Caco-2 (cell line): ENCODE results near the gene LAPTM5. TPM values are rescaled to one million over a fixed set of nuclear protein-coding genes. Genes with fewer than 3 reads are reported as not detected.

Experiments used
- BruUV-seq: library from RNA; stranded (reverse); fragments of 400-500 nt; replicated peaks from 2 replicates; lab custom pipeline; 2021; lab: Mats Ljungman, UMichigan
- CTCF ChIA-PET: fragments of 300-600 bp; sonication (Branson Sonifier 250); formaldehyde crosslinking; loops from one replicate; lab custom pipeline; 2022; ENCODE audit warnings: antibody characterized with exemption; lab: Charles Lee
- POLR2A ChIA-PET: fragments of 300-600 bp; sonication (Branson Sonifier 250); formaldehyde crosslinking; loops from one replicate; lab custom pipeline; 2022; ENCODE audit warnings: antibody characterized with exemption; lab: Charles Lee
- DNase-seq, 2 experiments: peaks; one replicate each; pipeline versions ENCODE4 v3.0.0 to v3.0.0-alpha.2; 2020 to 2022
- H3K27me3 ChIP-seq: replicated peaks from 2 replicates; pipeline ENCODE4 v1.6.0; 2011; ENCODE audit warnings: low read length; ENCODE audit not compliant: control insufficient read depth, insufficient read depth
- H3K36me3 ChIP-seq: 2 replicates; pipeline ENCODE4 v1.5.1; 2011; ENCODE audit warnings: low read length; ENCODE audit not compliant: control insufficient read depth, insufficient read depth
- H3K4me1 ChIP-seq: fragments of 250-450 bp; sonication (Bioruptor Pico); 2 replicates; pipeline ENCODE4 v1.5.1; 2020; ENCODE audit warnings: mild to moderate bottlenecking
- H3K4me3 ChIP-seq: 2 replicates; pipeline ENCODE4 v1.5.1; 2011; ENCODE audit warnings: low read depth, mild to moderate bottlenecking, control low read depth, low read length
- H3K9me3 ChIP-seq: fragments of 250-450 bp; sonication (Bioruptor Pico); 2 replicates; pipeline ENCODE4 v1.5.1; 2020; ENCODE audit warnings: mild to moderate bottlenecking, moderate library complexity
- H3K27ac Mint-ChIP-seq: one replicate; pipeline ENCODE4 v1.8.0; 2022; ENCODE audit warnings: mixed read lengths; ENCODE audit not compliant: unreplicated experiment
- H3K27me3 Mint-ChIP-seq: one replicate; pipeline ENCODE4 v1.8.0; 2022; ENCODE audit warnings: mixed read lengths; ENCODE audit not compliant: insufficient read depth, unreplicated experiment
- H3K36me3 Mint-ChIP-seq: one replicate; pipeline ENCODE4 v1.8.0; 2022; ENCODE audit warnings: mild to moderate bottlenecking, mixed read lengths; ENCODE audit not compliant: insufficient read depth, unreplicated experiment
- H3K4me1 Mint-ChIP-seq: one replicate; pipeline ENCODE4 v1.8.0; 2022; ENCODE audit warnings: low read depth, mixed read lengths; ENCODE audit not compliant: unreplicated experiment
- H3K4me3 Mint-ChIP-seq: one replicate; pipeline ENCODE4 v1.8.0; 2022; ENCODE audit warnings: mild to moderate bottlenecking, moderate library complexity, mixed read lengths; ENCODE audit not compliant: unreplicated experiment
- H3K9me3 Mint-ChIP-seq: one replicate; pipeline ENCODE4 v1.8.0; 2022; ENCODE audit warnings: mixed read lengths; ENCODE audit not compliant: unreplicated experiment
- intact Hi-C: fragments of 100-400 bp; cut with micrococcal nuclease; formaldehyde crosslinking; loops from one replicate; pipeline ENCODE4 v1.10.0; 2022; ENCODE audit not compliant: unreplicated experiment
- total RNA-seq: library from RNA; stranded (reverse); gene quantifications from 2 replicates; pipeline ENCODE4 v1.2.3, GENCODE V29; 2022
- TF ChIP-seq, protein P1 (sequence below), 2 experiments: fragments of 200-600 bp in 1 of 2; IDR thresholded peaks; 1 replicate in 1 of 2; 2 replicates in 1 of 2; pipeline versions ENCODE4 v1.5.1 to v1.8.0; 2011 to 2022; ENCODE audit warnings: antibody characterized with exemption in 1 of 2, control low read depth in 1 of 2, inconsistent platforms in 1 of 2, low read depth in 1 of 2, low read length in 1 of 2, mild to moderate bottlenecking in 1 of 2, moderate library complexity in 1 of 2; ENCODE audit not compliant: insufficient read depth in 1 of 2, severe bottlenecking in 1 of 2, unreplicated experiment in 1 of 2

The LAPTM5 gene
- total RNA-seq, 1 experiment from 2014 or later: not detected

- intact Hi-C loops: loop anchor here (10.0 kb wide), 1 partner anchor 348 kb away; no protein-coding TSS in a partner anchor
- no peaks in the 10 kb centered on the region for H3K4me1 Mint-ChIP-seq
- Histone ChIP-seq H3K27me3 (no peaks in the 10 kb centered on the region), H3K4me1 (no peaks in the 10 kb centered on the region), H3K36me3 (no peaks in the 10 kb centered on the region), H3K4me3 (no peak overlapping the region), H3K9me3 (no peaks in the 10 kb centered on the region)
- H3K27ac Mint-ChIP-seq: no peak overlapping the region
- ChIA-PET POLR2A (no interaction called here), CTCF (no interaction called here)
- no peak overlapping the region for H3K4me3 Mint-ChIP-seq
- TF ChIP-seq, protein P1, sequence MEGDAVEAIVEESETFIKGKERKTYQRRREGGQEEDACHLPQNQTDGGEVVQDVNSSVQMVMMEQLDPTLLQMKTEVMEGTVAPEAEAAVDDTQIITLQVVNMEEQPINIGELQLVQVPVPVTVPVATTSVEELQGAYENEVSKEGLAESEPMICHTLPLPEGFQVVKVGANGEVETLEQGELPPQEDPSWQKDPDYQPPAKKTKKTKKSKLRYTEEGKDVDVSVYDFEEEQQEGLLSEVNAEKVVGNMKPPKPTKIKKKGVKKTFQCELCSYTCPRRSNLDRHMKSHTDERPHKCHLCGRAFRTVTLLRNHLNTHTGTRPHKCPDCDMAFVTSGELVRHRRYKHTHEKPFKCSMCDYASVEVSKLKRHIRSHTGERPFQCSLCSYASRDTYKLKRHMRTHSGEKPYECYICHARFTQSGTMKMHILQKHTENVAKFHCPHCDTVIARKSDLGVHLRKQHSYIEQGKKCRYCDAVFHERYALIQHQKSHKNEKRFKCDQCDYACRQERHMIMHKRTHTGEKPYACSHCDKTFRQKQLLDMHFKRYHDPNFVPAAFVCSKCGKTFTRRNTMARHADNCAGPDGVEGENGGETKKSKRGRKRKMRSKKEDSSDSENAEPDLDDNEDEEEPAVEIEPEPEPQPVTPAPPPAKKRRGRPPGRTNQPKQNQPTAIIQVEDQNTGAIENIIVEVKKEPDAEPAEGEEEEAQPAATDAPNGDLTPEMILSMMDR (IDR thresholded peaks at IDR 0.05; ENCODE audit: insufficient read depth in 1 of 2, low read depth in 1 of 2, low read length in 1 of 2, severe bottlenecking in 1 of 2, unreplicated experiment in 1 of 2): no peak
- BruUV-seq: no TSS peak
- no peaks in the 10 kb centered on the region for H3K36me3 Mint-ChIP-seq
- no peak for DNase-seq
- H3K27me3 Mint-ChIP-seq: peaks cover 3% of the 10 kb centered on the region
- H3K9me3 Mint-ChIP-seq: no peaks in the 10 kb centered on the region
Measured at GRCh38 chr1:30702823-30703222, 54.8 kb downstream of the LAPTM5 start.

DNA sequence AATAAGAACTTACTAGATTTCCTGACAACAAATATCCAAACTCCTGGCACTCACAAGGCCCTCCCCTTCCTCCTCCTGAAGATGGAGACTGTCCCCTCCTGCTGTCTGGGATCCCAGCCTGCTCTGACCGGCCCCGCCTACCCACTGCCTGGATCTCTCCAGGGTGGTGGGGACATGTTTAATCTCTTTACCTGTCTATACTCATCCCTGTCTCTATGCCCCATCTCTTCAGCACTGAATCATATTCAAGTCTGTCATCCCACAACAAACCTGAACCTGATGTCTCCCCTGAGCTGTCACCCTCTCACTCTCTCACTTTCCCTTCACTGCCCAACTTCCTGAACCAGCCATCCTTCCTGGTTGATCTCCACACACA is 56.3 kb downstream of the LAPTM5 start:
- no peaks in the 10 kb centered on the region for H3K4me1 Mint-ChIP-seq
- BruUV-seq: no TSS peak

DNA sequence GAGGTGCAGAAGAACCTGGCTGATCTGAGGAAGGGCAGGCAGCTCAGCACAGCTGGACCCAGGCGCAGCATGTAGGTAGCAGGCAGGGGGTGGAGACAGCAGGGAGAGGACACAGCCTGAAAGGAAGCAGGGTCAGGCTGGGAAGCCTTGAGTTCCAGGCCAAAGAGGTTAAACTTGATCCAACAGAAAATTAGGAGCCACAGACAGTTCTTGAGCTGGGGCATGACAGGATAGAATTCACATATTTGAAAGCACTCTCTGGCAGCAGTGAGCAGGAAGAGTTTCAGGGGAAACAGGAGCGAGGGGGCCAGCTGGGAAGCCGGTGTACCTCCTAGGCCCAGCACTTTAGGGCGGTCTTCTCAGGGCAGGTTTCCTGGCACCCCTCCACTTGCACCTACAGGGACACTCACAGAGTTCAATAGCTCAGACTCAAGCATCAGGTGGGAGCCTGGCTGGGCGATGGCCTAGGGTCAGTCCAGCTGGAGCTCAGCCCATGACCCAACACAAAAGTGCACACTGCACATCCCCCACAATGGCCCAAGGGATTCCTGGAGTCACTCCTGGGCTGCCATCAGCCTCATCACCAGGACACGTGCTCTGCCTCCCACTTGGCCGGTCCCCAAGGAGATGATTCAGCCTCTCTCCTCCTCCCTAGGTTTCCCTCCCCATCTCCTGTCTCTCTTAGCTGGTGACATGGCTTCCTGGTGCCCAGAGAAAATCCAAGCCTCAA is 56.9 kb downstream of the LAPTM5 start:
- Histone ChIP-seq H3K4me1 (no peaks in the 10 kb centered on the region), H3K27me3 (no peaks in the 10 kb centered on the region), H3K4me3 (no peak overlapping the region), H3K9me3 (no peaks in the 10 kb centered on the region), H3K36me3 (no peaks in the 10 kb centered on the region)
- ChIA-PET POLR2A (no interaction called here), CTCF (interaction anchor here (0.6 kb wide), 2 partner anchors 41 to 101 kb away, joined by 3 to 4 read pairs; no protein-coding TSS in a partner anchor)
- Mint-ChIP-seq H3K9me3 (no peaks in the 10 kb centered on the region), H3K27me3 (no peaks in the 10 kb centered on the region), H3K4me3 (no peak overlapping the region), H3K36me3 (no peaks in the 10 kb centered on the region), H3K27ac (no peak overlapping the region), H3K4me1 (no peaks in the 10 kb centered on the region)
- intact Hi-C loops: loop anchor here (10.0 kb wide), 1 partner anchor 346 kb away; no protein-coding TSS in a partner anchor
- DNase-seq: no peak
- no TSS peak for BruUV-seq
- TF ChIP-seq, protein P1 (IDR thresholded peaks at IDR 0.05; ENCODE audit: insufficient read depth in 1 of 2, low read depth in 1 of 2, low read length in 1 of 2, severe bottlenecking in 1 of 2, unreplicated experiment in 1 of 2): no peak

More for the DNA sequence above, 56.3 kb downstream of the LAPTM5 start:
- Mint-ChIP-seq H3K27ac (no peak overlapping the region), H3K4me3 (no peak overlapping the region), H3K36me3 (no peaks in the 10 kb centered on the region), H3K9me3 (no peaks in the 10 kb centered on the region), H3K27me3 (peaks cover 3% of the 10 kb centered on the region)
- no peak for DNase-seq
- CTCF ChIA-PET: interaction anchor here (0.6 kb wide), 1 partner anchor 40 kb away, joined by 4 read pairs; no protein-coding TSS in a partner anchor
- TF ChIP-seq, protein P1 (IDR thresholded peaks at IDR 0.05; ENCODE audit: insufficient read depth in 1 of 2, low read depth in 1 of 2, low read length in 1 of 2, severe bottlenecking in 1 of 2, unreplicated experiment in 1 of 2): no peak
- POLR2A ChIA-PET: no interaction called here
- H3K4me3 ChIP-seq: no peak overlapping the region
- no peaks in the 10 kb centered on the region for H3K36me3 ChIP-seq
- intact Hi-C loops: loop anchor here (10.0 kb wide), 1 partner anchor 346 kb away; no protein-coding TSS in a partner anchor
- no peaks in the 10 kb centered on the region for H3K4me1 ChIP-seq
- no peaks in the 10 kb centered on the region for H3K9me3 ChIP-seq
- no peaks in the 10 kb centered on the region for H3K27me3 ChIP-seq
